ENCODE measurements around the gene ABR. TPM values are rescaled to one million over a fixed set of nuclear protein-coding genes. Genes with fewer than 3 reads are reported as not detected.
A peak's percentile ranks its signal among the peaks of the same experiment; 100 is the strongest.

Gene ABR
- total and polyA plus RNA-seq, 2 of the 13 experiments (the other 11 are each of a cell fraction or from before 2014, with no cell fraction given): 12.4 to 40.4 TPM

DNA sequence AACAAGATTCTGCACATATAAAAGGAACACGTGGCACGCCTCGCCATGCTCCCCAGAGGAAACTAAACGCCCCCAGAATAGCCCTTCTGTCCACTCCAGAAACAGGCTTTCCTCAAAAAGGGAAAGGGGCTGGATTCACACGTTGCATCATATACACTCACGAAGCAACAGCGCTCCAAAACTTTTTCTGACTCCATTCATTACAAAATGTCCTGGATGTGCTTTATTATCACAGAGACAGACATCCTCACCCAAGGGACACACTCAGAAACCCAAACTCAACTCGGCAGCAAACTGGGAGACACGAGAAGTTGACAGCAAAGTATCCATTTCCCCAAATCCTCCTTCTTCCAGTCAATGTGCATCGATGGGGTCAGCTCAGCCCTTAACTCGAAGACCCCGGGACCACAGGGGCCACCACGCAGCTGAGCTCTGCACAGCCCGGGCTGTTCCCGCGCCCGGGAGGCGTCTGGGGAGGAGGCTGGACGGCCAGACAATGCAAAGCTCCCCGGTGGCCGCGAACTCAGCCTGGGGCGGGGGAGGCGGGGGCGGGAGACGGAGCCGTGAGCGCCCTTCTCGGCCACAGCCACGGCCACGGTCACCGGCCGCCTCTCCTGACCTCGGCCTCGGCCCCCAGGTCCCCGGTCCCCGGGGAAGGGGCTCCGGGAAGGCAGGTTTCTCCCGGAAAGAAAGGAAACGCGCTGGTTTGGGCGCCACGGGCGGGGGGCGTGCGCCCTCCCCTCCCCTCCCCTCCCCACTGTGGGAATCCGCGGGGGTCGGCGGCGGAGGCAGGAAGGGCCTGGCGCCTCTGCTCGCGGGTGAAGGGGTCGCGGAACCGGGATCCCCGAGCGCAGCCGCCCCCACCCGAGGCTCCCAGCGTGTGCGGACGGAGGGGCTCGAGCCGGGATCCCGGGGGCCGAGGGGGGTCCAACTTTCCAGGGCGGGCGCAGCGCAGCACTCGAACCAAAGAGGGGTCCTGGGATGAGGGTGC lies 201.4 kb downstream of the ABR start (continued):
- TF ChIP-seq, protein P1, sequence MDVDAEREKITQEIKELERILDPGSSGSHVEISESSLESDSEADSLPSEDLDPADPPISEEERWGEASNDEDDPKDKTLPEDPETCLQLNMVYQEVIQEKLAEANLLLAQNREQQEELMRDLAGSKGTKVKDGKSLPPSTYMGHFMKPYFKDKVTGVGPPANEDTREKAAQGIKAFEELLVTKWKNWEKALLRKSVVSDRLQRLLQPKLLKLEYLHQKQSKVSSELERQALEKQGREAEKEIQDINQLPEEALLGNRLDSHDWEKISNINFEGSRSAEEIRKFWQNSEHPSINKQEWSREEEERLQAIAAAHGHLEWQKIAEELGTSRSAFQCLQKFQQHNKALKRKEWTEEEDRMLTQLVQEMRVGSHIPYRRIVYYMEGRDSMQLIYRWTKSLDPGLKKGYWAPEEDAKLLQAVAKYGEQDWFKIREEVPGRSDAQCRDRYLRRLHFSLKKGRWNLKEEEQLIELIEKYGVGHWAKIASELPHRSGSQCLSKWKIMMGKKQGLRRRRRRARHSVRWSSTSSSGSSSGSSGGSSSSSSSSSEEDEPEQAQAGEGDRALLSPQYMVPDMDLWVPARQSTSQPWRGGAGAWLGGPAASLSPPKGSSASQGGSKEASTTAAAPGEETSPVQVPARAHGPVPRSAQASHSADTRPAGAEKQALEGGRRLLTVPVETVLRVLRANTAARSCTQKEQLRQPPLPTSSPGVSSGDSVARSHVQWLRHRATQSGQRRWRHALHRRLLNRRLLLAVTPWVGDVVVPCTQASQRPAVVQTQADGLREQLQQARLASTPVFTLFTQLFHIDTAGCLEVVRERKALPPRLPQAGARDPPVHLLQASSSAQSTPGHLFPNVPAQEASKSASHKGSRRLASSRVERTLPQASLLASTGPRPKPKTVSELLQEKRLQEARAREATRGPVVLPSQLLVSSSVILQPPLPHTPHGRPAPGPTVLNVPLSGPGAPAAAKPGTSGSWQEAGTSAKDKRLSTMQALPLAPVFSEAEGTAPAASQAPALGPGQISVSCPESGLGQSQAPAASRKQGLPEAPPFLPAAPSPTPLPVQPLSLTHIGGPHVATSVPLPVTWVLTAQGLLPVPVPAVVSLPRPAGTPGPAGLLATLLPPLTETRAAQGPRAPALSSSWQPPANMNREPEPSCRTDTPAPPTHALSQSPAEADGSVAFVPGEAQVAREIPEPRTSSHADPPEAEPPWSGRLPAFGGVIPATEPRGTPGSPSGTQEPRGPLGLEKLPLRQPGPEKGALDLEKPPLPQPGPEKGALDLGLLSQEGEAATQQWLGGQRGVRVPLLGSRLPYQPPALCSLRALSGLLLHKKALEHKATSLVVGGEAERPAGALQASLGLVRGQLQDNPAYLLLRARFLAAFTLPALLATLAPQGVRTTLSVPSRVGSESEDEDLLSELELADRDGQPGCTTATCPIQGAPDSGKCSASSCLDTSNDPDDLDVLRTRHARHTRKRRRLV (CRISPR knock-in tag; IDR thresholded peaks at IDR 0.05): no peak
- TF ChIP-seq ZNF17 (CRISPR knock-in tag; IDR thresholded peaks at IDR 0.05) (no peak), ZNF605 (CRISPR knock-in tag; IDR thresholded peaks at IDR 0.05) (no peak), ATRX (CRISPR knock-in tag; IDR thresholded peaks at IDR 0.05; ENCODE audit: borderline replicate concordance) (no peak), ZBTB3 (CRISPR knock-in tag; IDR thresholded peaks at IDR 0.05; ENCODE audit: borderline replicate concordance, low read depth) (no peak), TOPORS (CRISPR knock-in tag; IDR thresholded peaks at IDR 0.05) (no peak), ZNF44 (CRISPR knock-in tag; IDR thresholded peaks at IDR 0.05) (no peak), ZKSCAN5 (CRISPR knock-in tag; IDR thresholded peaks at IDR 0.05) (no peak), SP5 (CRISPR knock-in tag; IDR thresholded peaks at IDR 0.05; ENCODE audit: borderline replicate concordance, low read depth) (no peak)
- TF ChIP-seq, protein P2, sequence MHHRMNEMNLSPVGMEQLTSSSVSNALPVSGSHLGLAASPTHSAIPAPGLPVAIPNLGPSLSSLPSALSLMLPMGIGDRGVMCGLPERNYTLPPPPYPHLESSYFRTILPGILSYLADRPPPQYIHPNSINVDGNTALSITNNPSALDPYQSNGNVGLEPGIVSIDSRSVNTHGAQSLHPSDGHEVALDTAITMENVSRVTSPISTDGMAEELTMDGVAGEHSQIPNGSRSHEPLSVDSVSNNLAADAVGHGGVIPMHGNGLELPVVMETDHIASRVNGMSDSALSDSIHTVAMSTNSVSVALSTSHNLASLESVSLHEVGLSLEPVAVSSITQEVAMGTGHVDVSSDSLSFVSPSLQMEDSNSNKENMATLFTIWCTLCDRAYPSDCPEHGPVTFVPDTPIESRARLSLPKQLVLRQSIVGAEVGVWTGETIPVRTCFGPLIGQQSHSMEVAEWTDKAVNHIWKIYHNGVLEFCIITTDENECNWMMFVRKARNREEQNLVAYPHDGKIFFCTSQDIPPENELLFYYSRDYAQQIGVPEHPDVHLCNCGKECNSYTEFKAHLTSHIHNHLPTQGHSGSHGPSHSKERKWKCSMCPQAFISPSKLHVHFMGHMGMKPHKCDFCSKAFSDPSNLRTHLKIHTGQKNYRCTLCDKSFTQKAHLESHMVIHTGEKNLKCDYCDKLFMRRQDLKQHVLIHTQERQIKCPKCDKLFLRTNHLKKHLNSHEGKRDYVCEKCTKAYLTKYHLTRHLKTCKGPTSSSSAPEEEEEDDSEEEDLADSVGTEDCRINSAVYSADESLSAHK (CRISPR knock-in tag; IDR thresholded peaks at IDR 0.05; ENCODE audit: borderline replicate concordance): no peak
- TF ChIP-seq, protein P3, sequence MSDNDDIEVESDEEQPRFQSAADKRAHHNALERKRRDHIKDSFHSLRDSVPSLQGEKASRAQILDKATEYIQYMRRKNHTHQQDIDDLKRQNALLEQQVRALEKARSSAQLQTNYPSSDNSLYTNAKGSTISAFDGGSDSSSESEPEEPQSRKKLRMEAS (IDR thresholded peaks at IDR 0.05): peak; percentile 39; the same call in 1 of the 2 replicates
- TF ChIP-seq, protein P4, sequence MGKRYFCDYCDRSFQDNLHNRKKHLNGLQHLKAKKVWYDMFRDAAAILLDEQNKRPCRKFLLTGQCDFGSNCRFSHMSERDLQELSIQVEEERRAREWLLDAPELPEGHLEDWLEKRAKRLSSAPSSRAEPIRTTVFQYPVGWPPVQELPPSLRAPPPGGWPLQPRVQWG (CRISPR knock-in tag; IDR thresholded peaks at IDR 0.05; ENCODE audit: borderline replicate concordance, low read depth): no peak
- TF ChIP-seq, protein P5, sequence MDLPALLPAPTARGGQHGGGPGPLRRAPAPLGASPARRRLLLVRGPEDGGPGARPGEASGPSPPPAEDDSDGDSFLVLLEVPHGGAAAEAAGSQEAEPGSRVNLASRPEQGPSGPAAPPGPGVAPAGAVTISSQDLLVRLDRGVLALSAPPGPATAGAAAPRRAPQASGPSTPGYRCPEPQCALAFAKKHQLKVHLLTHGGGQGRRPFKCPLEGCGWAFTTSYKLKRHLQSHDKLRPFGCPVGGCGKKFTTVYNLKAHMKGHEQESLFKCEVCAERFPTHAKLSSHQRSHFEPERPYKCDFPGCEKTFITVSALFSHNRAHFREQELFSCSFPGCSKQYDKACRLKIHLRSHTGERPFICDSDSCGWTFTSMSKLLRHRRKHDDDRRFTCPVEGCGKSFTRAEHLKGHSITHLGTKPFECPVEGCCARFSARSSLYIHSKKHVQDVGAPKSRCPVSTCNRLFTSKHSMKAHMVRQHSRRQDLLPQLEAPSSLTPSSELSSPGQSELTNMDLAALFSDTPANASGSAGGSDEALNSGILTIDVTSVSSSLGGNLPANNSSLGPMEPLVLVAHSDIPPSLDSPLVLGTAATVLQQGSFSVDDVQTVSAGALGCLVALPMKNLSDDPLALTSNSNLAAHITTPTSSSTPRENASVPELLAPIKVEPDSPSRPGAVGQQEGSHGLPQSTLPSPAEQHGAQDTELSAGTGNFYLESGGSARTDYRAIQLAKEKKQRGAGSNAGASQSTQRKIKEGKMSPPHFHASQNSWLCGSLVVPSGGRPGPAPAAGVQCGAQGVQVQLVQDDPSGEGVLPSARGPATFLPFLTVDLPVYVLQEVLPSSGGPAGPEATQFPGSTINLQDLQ (CRISPR knock-in tag; IDR thresholded peaks at IDR 0.05): no peak
- TF ChIP-seq, protein P6, sequence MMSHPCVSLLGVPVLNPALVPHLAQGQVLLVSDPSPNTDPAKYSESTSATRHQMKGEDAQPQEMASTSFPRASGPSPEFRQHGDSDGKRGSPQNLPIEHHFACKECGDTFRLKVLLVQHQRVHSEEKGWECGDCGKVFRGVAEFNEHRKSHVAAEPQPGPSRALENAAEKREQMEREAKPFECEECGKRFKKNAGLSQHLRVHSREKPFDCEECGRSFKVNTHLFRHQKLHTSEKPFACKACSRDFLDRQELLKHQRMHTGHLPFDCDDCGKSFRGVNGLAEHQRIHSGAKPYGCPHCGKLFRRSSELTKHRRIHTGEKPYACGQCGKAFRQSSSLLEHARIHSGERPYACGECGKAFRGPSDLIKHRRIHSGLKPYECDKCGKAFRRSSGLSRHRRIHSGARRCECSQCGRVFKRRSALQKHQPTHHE (CRISPR knock-in tag; IDR thresholded peaks at IDR 0.05; ENCODE audit: borderline replicate concordance): no peak
